ENCODE results near the gene MBP.

The MBP gene

DNA sequence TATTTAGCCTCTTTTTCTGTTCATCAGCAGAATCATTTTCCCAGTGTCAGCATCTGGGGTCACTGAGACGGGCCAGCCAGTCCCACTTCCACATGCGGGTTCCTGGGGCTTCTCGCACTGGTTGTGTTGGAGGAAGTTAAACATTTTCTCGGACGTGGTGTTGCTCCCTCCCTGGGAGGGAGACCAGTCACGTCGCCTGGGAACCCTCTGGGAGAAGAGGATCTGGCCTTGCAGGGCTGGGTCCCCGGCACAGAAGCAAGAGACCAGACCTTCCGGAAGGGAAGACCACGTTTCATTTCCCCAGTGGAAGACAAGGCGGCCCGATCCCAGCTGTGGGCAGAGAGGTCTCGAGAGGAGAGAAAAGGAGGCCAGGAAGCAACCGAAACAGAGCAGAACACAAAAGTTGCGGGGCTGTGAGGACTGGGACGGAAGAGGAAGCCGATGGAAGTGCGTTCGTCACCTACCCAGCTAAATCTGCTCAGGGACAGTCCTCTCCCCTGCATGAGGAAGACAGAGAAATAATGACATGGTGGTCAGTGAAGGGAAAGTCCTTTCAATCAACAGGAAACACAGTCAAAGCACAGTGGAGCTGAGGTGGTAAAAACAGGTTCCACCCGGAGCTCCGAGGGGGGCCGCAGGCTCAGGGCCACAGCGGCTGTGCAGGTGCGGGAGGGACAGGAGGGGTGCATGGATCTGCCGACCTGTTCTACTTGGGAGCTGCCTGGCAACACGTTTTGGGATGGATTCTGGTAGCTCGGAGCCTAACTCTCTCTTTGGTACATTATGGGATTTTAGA is 144.4 kb downstream of the MBP start:
- H3K27ac ChIP-seq (ENCODE audit: low read depth, low read length, severe bottlenecking), result no peak overlapping the region
- H3K9me3 ChIP-seq (ENCODE audit: control insufficient read depth, low read length), result no peaks in the 10 kb centered on the region
- H3K36me3 ChIP-seq (ENCODE audit: control insufficient read depth, insufficient read depth, low read length), result no peaks in the 10 kb centered on the region
- H3K4me3 ChIP-seq (ENCODE audit: extremely low read depth, insufficient read depth, low read length, poor library complexity, severe bottlenecking), result no peak overlapping the region
- H3K4me1 ChIP-seq (ENCODE audit: control insufficient read depth, insufficient read depth, low read length, poor library complexity, severe bottlenecking), result no peaks in the 10 kb centered on the region
- 87 to 92% methylated on average over 22 to 27 of the region's 27 CpGs for WGBS, 2 experiments (ENCODE audit: insufficient coverage in 2 of 2)

DNA sequence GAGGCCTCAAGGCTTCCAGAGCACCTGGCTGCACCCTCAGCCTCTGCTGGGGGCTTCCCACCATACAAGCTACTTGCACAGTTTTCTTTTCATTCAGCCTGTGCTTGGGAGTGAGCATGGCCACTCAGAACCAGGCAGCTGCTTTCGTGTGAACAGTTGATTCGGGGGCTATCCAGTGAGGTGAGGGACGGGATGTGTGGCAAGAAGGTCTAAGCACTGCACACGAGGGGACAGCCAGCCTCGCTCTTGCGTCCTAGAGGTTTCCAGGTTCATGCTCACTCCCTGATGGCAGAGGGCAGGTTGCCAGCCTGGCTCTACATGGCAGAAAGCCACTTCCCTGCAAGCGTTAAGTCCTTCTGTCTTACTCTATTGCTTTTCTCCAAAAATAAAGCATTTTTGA is 146.2 kb downstream of the MBP start:
- H3K4me1 ChIP-seq (ENCODE audit: control insufficient read depth, insufficient read depth, low read length, poor library complexity, severe bottlenecking), result no peaks in the 10 kb centered on the region
- 91 to 92% methylated on average over 7 of the region's 7 CpGs for WGBS, 2 experiments (ENCODE audit: insufficient coverage in 2 of 2)
- no peaks in the 10 kb centered on the region for H3K36me3 ChIP-seq (ENCODE audit: control insufficient read depth, insufficient read depth, low read length)
- no peak overlapping the region for H3K4me3 ChIP-seq (ENCODE audit: extremely low read depth, insufficient read depth, low read length, poor library complexity, severe bottlenecking)
- H3K27ac ChIP-seq (ENCODE audit: low read depth, low read length, severe bottlenecking), result no peak overlapping the region
- H3K9me3 ChIP-seq (ENCODE audit: control insufficient read depth, low read length), result no peaks in the 10 kb centered on the region

GRCh38 chr18:76985951-76986236 is 146.7 kb downstream of the MBP start:
- Histone ChIP-seq H3K4me3 (ENCODE audit: extremely low read depth, insufficient read depth, low read length, poor library complexity, severe bottlenecking) (no peak overlapping the region), H3K27ac (ENCODE audit: low read depth, low read length, severe bottlenecking) (no peak overlapping the region), H3K4me1 (ENCODE audit: control insufficient read depth, insufficient read depth, low read length, poor library complexity, severe bottlenecking) (no peaks in the 10 kb centered on the region), H3K36me3 (ENCODE audit: control insufficient read depth, insufficient read depth, low read length) (no peaks in the 10 kb centered on the region), H3K9me3 (ENCODE audit: control insufficient read depth, low read length) (no peaks in the 10 kb centered on the region)
- 85 to 96% methylated on average over 5 to 9 of the region's 9 CpGs for WGBS, 2 experiments (ENCODE audit: insufficient coverage in 2 of 2)

DNA sequence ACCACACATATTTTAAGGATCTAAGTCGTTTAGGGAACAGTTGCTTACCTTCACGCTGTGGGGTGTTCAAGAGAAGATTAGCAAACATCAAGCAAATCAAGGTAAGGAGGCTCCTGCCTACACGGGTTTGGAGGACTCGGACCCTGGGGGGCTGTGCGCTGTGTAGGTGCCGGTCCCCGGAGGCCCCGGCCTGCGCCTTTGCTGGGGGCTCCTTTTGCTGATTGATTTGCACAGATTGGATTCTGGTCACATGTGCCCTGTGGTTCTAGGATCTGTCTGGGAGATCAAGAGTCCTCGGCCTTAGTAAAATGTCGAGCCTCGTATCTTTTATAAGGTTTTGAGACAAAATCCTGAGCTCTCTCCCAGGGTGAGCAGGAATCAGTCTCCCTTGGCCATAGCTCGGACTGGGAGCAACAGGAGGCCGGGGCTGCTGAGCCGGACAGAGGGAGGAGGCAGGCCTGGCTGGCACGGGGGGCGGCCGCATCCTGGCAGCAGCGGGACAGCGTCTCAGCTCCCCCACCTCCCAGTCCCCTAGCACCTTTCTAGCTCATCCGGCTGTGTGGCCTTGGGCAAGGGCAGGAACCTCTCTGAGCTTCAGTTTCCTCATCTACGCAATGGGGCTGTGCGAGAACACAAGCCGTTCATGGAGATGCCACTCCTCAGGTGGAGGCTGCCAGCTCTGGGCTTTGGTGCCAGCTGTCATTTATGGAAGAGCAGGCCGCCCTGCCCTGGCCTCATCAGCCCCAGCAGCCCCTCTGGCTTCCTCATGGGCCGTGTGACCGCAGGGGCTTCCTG is 147.2 kb downstream of the MBP start:
- 92 to 94% methylated on average over 22 to 26 of the region's 27 CpGs for WGBS, 2 experiments (ENCODE audit: insufficient coverage in 2 of 2)
- Histone ChIP-seq H3K4me3 (ENCODE audit: extremely low read depth, insufficient read depth, low read length, poor library complexity, severe bottlenecking) (no peak overlapping the region), H3K36me3 (ENCODE audit: control insufficient read depth, insufficient read depth, low read length) (no peaks in the 10 kb centered on the region), H3K4me1 (ENCODE audit: control insufficient read depth, insufficient read depth, low read length, poor library complexity, severe bottlenecking) (no peaks in the 10 kb centered on the region), H3K27ac (ENCODE audit: low read depth, low read length, severe bottlenecking) (no peak overlapping the region), H3K9me3 (ENCODE audit: control insufficient read depth, low read length) (no peaks in the 10 kb centered on the region)

DNA sequence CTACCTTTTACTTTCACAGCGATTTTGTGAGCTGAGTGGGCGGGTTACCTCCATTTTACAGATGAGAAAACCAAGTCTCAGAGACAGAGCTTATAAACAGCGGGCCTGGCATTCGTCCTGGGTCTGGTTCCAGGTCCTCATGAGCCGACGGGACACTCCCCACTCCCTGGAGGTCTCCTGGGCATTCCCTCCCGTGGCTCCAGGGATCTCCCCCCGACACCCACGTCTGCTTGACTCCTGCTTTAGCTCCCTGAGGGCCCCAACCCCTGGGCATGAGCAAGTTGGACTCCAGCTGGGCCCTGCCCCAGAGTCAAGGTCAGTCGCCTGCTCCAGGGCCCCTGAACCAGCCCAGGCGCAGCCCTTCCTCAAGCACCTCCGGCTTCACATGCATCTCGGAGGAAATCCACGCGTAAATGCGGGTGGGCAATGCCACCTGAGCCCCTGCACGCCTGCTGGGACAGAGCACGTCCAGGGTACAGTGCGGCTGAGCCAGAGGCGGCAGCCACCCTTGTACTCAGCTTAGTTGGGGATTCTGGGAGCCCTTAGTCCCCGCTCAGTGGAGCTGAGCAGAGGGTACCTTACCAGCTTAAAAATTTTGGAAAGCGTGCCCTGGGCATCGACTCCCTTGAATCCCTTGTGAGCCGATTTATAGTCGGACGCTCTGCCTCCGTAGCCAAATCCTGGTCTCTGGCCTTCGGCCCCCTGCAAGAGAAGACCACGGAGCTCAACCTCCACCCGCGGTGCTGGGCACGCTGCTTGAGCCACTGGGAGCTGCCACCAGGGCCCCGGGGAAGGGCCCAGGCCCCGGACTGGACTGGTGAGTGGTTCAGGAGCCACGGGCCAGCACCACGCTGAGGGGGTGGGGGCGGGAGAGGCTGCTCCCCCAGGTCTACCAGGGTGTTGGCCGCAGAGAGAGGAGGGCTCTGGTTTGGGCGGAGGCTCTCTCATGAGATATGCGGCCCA is 148.1 kb downstream of the MBP start:
- Histone ChIP-seq H3K4me3 (ENCODE audit: extremely low read depth, insufficient read depth, low read length, poor library complexity, severe bottlenecking) (no peak overlapping the region), H3K36me3 (ENCODE audit: control insufficient read depth, insufficient read depth, low read length) (no peaks in the 10 kb centered on the region), H3K9me3 (ENCODE audit: control insufficient read depth, low read length) (no peaks in the 10 kb centered on the region), H3K27ac (ENCODE audit: low read depth, low read length, severe bottlenecking) (no peak overlapping the region), H3K4me1 (ENCODE audit: control insufficient read depth, insufficient read depth, low read length, poor library complexity, severe bottlenecking) (no peaks in the 10 kb centered on the region)
- 94 to 95% methylated on average over 33 to 35 of the region's 40 CpGs for WGBS, 2 experiments (ENCODE audit: insufficient coverage in 2 of 2)

DNA sequence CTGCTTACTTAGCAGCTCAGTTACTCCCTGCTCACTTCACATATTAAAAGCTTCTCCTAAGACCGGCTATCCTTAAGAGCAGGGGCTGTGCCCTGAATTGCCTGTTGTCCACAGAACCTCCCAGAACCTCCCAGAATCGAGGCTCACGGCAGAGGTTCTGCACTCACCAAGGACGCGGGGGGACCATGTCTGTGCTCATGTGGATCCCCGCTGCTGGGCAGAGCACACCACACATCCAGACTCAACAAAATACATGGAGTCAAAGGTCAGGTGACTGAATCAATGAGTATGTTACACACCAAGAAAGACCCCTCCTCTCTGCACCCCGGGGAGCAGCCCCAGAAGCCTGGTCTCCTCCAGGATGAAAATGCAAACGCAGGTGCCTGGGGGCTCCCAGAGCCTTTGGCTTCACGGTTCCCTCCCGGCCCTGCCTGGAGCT is 149.0 kb downstream of the MBP start:
- Histone ChIP-seq H3K27ac (ENCODE audit: low read depth, low read length, severe bottlenecking) (no peak overlapping the region), H3K9me3 (ENCODE audit: control insufficient read depth, low read length) (no peaks in the 10 kb centered on the region), H3K4me1 (ENCODE audit: control insufficient read depth, insufficient read depth, low read length, poor library complexity, severe bottlenecking) (no peaks in the 10 kb centered on the region), H3K36me3 (ENCODE audit: control insufficient read depth, insufficient read depth, low read length) (no peaks in the 10 kb centered on the region), H3K4me3 (ENCODE audit: extremely low read depth, insufficient read depth, low read length, poor library complexity, severe bottlenecking) (no peak overlapping the region)
- 68 to 78% methylated on average over 8 of the region's 10 CpGs for WGBS, 2 experiments (ENCODE audit: insufficient coverage in 2 of 2)

GRCh38 chr18:76982841-76983583 is 149.6 kb downstream of the MBP start:
- peaks cover 3% of the 10 kb centered on the region for H3K36me3 ChIP-seq (ENCODE audit: control insufficient read depth, insufficient read depth, low read length)
- no peak overlapping the region for H3K27ac ChIP-seq (ENCODE audit: low read depth, low read length, severe bottlenecking)
- H3K4me1 ChIP-seq (ENCODE audit: control insufficient read depth, insufficient read depth, low read length, poor library complexity, severe bottlenecking), result no peaks in the 10 kb centered on the region
- no peak overlapping the region for H3K4me3 ChIP-seq (ENCODE audit: extremely low read depth, insufficient read depth, low read length, poor library complexity, severe bottlenecking)
- 6 to 21% methylated on average over 11 to 13 of the region's 15 CpGs for WGBS, 2 experiments (ENCODE audit: insufficient coverage in 2 of 2)
- H3K9me3 ChIP-seq (ENCODE audit: control insufficient read depth, low read length), result no peaks in the 10 kb centered on the region

DNA sequence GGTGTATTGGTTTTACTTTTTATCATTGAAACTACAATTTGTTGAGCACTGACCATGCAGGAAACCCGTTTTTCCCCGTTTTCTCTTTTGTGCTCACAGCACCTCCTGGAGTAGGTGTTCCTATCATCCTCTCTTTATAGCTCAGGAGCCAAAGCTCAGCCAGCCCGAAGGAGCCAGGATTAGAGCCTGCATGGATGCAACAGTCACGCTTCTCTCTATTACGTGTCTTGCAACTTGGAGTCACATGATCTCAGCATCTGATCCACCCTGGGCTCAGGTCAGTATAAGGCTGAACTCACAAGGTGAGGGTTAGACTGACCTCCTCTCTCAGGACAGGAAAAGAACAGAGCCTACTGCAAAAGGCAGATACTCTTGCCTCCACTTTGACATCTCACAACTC is 150.5 kb downstream of the MBP start:
- Histone ChIP-seq H3K27ac (ENCODE audit: low read depth, low read length, severe bottlenecking) (no peak overlapping the region), H3K9me3 (ENCODE audit: control insufficient read depth, low read length) (no peaks in the 10 kb centered on the region), H3K4me1 (ENCODE audit: control insufficient read depth, insufficient read depth, low read length, poor library complexity, severe bottlenecking) (no peaks in the 10 kb centered on the region), H3K36me3 (ENCODE audit: control insufficient read depth, insufficient read depth, low read length) (peaks cover 3% of the 10 kb centered on the region), H3K4me3 (ENCODE audit: extremely low read depth, insufficient read depth, low read length, poor library complexity, severe bottlenecking) (no peak overlapping the region)
- 85 to 92% methylated on average over 5 of the region's 5 CpGs for WGBS, 2 experiments (ENCODE audit: insufficient coverage in 2 of 2)

GRCh38 chr18:76981396-76981968 is 151.1 kb downstream of the MBP start:
- 76 to 77% methylated on average over 11 to 13 of the region's 13 CpGs for WGBS, 2 experiments (ENCODE audit: insufficient coverage in 2 of 2)
- Histone ChIP-seq H3K36me3 (ENCODE audit: control insufficient read depth, insufficient read depth, low read length) (peaks cover 5% of the 10 kb centered on the region), H3K4me3 (ENCODE audit: extremely low read depth, insufficient read depth, low read length, poor library complexity, severe bottlenecking) (no peak overlapping the region), H3K9me3 (ENCODE audit: control insufficient read depth, low read length) (no peaks in the 10 kb centered on the region), H3K4me1 (ENCODE audit: control insufficient read depth, insufficient read depth, low read length, poor library complexity, severe bottlenecking) (no peaks in the 10 kb centered on the region), H3K27ac (ENCODE audit: low read depth, low read length, severe bottlenecking) (no peak overlapping the region)

Measured in mesodermal cell (in vitro differentiated cells).